Measurements from ENCODE around the gene XIRP2. TPM values are rescaled to one million over a fixed set of nuclear protein-coding genes. Genes with fewer than 3 reads are reported as not detected.

Gene XIRP2
- total and polyA plus RNA-seq, 2 of the 4 experiments (the other 2 are of a cell fraction) = 0.05 to 0.18 TPM

DNA sequence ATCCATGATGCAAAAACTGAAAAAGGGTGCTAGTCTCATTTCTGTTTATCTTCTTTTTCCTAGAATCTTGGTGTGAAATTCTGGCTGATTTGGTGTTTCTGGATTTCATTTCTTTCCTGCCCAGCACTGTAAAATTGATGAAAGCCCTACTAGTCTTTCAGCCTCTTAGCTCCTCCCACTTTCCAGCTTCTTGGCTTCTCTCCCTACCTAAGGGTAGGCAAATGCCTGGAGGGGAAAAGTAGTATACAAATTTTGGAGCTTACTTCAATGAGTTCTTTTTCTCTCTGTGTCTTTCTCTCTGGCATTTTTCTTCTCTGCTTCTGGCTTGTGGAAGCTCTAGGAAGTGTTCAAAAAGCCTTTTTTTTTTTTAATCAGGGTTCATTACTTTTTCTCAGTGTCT lies 160.5 kb downstream of the XIRP2 start:
- ChIA-PET CTCF (interaction anchor here (0.6 to 0.7 kb wide), 4 partner anchors 104 to 1110 kb away, joined by 3 read pairs; no protein-coding TSS in a partner anchor), POLR2A (ENCODE audit: unreplicated experiment) (no interaction called here)
- Histone ChIP-seq H2AK5ac (ENCODE audit: low read depth, low read length) (no peak overlapping the region), H3K79me1 (ENCODE audit: low read depth in 1 of 2, low read length in 2 of 2) (no peaks in the 10 kb centered on the region), H3K23ac (ENCODE audit: low read depth, low read length) (no peak overlapping the region), H3K4ac (ENCODE audit: low read depth, low read length) (no peak overlapping the region), H2BK15ac (ENCODE audit: low read depth, low read length) (no peak overlapping the region), H3K56ac (ENCODE audit: extremely low read depth, insufficient read depth, low read length) (no peak overlapping the region), H2AK9ac (replicated peaks; ENCODE audit: low read depth, low read length, poor library complexity) (no peak overlapping the region), H2AFZ (replicated peaks; ENCODE audit: low read length, poor library complexity) (no peak overlapping the region), H2BK120ac (ENCODE audit: low read depth, low read length) (no peak overlapping the region), H3K4me2 (ENCODE audit: low read depth, low read length) (no peak overlapping the region), H3K4me3 (ENCODE audit: insufficient read depth, low read depth, low read length) (no peak overlapping the region), H4K91ac (ENCODE audit: insufficient read depth, low read depth, low read length) (no peak overlapping the region), H3K18ac (ENCODE audit: low read depth, low read length) (no peak overlapping the region), H3K4me1 (ENCODE audit: control insufficient read depth, insufficient read depth, low read length) (no peaks in the 10 kb centered on the region), H3K27me3 (ENCODE audit: control insufficient read depth, insufficient read depth, low read length) (no peaks in the 10 kb centered on the region), H4K5ac (ENCODE audit: low read depth, low read length) (no peak overlapping the region), H3K14ac (replicated peaks; ENCODE audit: low read depth, low read length) (no peak overlapping the region), H3K36me3 (ENCODE audit: control insufficient read depth, insufficient read depth, low read length) (no peaks in the 10 kb centered on the region), H3K9ac (ENCODE audit: low read depth, low read length) (no peak overlapping the region), H4K20me1 (ENCODE audit: insufficient read depth, low read length) (no peaks in the 10 kb centered on the region), H3K9me3 (ENCODE audit: control insufficient read depth, insufficient read depth, low read length) (no peaks in the 10 kb centered on the region), H3K9me1 (ENCODE audit: insufficient read depth, low read length) (no peaks in the 10 kb centered on the region), H4K8ac (ENCODE audit: low read depth in 2 of 2, low read length in 2 of 2) (no peak overlapping the region), H2BK20ac (ENCODE audit: low read depth, low read length) (no peak overlapping the region; the same call in 1 of the 2 replicates), H2BK5ac (ENCODE audit: low read depth, low read length, poor library complexity, severe bottlenecking) (no peak overlapping the region), H3K27ac (ENCODE audit: insufficient read depth, low read length) (no peak overlapping the region)
- no peak for TF ChIP-seq MXI1 (IDR thresholded peaks at IDR 0.05; ENCODE audit: borderline replicate concordance, low read depth, low read length)
- no peak for TF ChIP-seq POLR2A (IDR thresholded peaks at IDR 0.05; ENCODE audit: low read depth, low read length)
- no peak for TF ChIP-seq RCOR1 (IDR thresholded peaks at IDR 0.05; ENCODE audit: insufficient replicate concordance, low read length)
- TF ChIP-seq RAD21 (IDR thresholded peaks at IDR 0.05; ENCODE audit: low read length) = no peak
- TF ChIP-seq MAFK (IDR thresholded peaks at IDR 0.05; ENCODE audit: low read depth, low read length) = no peak
- no peak for TF ChIP-seq MAZ (IDR thresholded peaks at IDR 0.05; ENCODE audit: borderline replicate concordance, low read depth, low read length)
- TF ChIP-seq CHD1 (IDR thresholded peaks at IDR 0.05; ENCODE audit: low read depth, low read length) = no peak
- intact Hi-C loops (cut with micrococcal nuclease) (no loop called here), dilution Hi-C loops (cut with HindIII; ENCODE audit: low sequenced_read_pairs, unreplicated experiment) (no loop called here), in situ Hi-C loops (cut with MboI; ENCODE audit: low sequenced_read_pairs) (no loop called here)
- BruUV-seq (replicated peaks) = no TSS peak
- no peak for ATAC-seq (ENCODE audit: low read depth)
- peak; percentile 1 for DNase-seq
